Uterus (tissue), 2 donors: Measurements from ENCODE around the gene G0S2.

Source experiments
- POLR2A ChIP-seq, 2 donors: fragments of 450-650 bp; IDR thresholded peaks; one replicate each; pipeline ENCODE4 v1.6.1; 2016; ENCODE audit warnings: antibody characterized with exemption in 2 of 2, mild to moderate bottlenecking in 1 of 2, moderate library complexity in 1 of 2
- TF ChIP-seq, protein P1 (sequence below), 4 experiments: fragments of 200-600 bp in 2 of 4; fragments of 450-650 bp in 2 of 4; sonication (generic) in 2 of 4; IDR thresholded peaks; one replicate each; pipeline ENCODE4 v1.5.1; 2016 to 2019; ENCODE audit warnings: antibody characterized with exemption in 4 of 4, mild to moderate bottlenecking in 2 of 4, moderate library complexity in 1 of 4

DNA sequence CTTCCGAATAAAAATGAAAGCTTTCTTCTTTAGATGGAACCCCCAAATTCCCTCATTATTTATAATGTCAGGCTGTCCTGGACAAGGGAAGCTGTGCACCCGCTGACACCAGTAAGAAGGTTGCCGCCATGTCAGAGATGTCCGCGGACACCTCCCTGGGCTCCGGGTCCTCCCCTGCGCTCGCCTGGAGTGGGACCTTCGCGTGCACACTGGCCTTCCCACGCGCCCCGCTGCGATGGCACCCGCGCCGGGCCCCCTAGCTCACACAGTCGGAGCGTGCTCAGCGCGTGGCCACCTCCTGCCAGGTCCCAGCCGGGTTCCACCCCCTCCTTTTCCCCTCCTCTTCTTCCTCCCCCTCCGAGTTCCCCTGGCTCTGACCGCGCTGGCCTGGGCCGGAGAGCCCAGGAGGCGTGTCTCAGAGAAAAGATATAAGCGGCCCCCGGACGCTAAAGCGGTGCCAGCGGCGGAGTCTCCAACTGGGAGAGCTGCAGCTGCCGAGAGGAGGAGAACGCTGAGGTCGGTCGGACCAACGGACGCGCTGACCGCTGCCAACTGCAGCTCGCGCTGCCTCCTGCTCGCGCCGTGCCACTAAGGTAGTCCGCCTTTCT is at the start of gene G0S2:
- TF ChIP-seq, protein P1, sequence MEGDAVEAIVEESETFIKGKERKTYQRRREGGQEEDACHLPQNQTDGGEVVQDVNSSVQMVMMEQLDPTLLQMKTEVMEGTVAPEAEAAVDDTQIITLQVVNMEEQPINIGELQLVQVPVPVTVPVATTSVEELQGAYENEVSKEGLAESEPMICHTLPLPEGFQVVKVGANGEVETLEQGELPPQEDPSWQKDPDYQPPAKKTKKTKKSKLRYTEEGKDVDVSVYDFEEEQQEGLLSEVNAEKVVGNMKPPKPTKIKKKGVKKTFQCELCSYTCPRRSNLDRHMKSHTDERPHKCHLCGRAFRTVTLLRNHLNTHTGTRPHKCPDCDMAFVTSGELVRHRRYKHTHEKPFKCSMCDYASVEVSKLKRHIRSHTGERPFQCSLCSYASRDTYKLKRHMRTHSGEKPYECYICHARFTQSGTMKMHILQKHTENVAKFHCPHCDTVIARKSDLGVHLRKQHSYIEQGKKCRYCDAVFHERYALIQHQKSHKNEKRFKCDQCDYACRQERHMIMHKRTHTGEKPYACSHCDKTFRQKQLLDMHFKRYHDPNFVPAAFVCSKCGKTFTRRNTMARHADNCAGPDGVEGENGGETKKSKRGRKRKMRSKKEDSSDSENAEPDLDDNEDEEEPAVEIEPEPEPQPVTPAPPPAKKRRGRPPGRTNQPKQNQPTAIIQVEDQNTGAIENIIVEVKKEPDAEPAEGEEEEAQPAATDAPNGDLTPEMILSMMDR (IDR thresholded peaks at IDR 0.05) = no peak
- TF ChIP-seq POLR2A (IDR thresholded peaks at IDR 0.05) = no peak
